Ascending aorta (tissue), 2 donors: ENCODE measurements around the gene SERGEF. TPM values are rescaled to one million over a fixed set of nuclear protein-coding genes. Genes with fewer than 3 reads are reported as not detected.

Experiments
- DNase-seq, 2 donors: peaks; one replicate each; pipeline ENCODE4 v3.0.0-alpha.2; 2019; ENCODE audit warnings: low spot score in 2 of 2
- H3K27ac ChIP-seq, 2 donors: fragments of 200-600 bp; sonication (generic); one replicate each; pipeline ENCODE4 v1.5.1; 2016 to 2017; ENCODE audit warnings: mild to moderate bottlenecking in 1 of 2
- H3K27me3 ChIP-seq: fragments of 200-600 bp; sonication (generic); one replicate; pipeline ENCODE4 v1.5.1; 2017
- H3K36me3 ChIP-seq, 2 donors: fragments of 200-600 bp; sonication (generic); one replicate each; pipeline ENCODE4 v1.5.1; 2016
- H3K4me1 ChIP-seq, 2 donors: fragments of 200-600 bp; sonication (generic); one replicate each; pipeline ENCODE4 v1.5.1; 2016 to 2017; ENCODE audit warnings: mild to moderate bottlenecking in 1 of 2
- H3K4me3 ChIP-seq, 2 donors: fragments of 200-600 bp; sonication (generic); one replicate each; pipeline ENCODE4 v1.5.1; 2016 to 2017; ENCODE audit warnings: mild to moderate bottlenecking in 1 of 2
- H3K9me3 ChIP-seq, 2 donors: fragments of 200-600 bp; sonication (generic); one replicate each; pipeline ENCODE4 v1.5.1; 2016
- intact Hi-C: fragments of 100-400 bp; cut with DNase I; formaldehyde crosslinking; loops from one replicate; pipeline ENCODE4 v1.15.1; 2023
- total RNA-seq: library from RNA; depleted of rRNA; stranded (reverse); fragments of >200 nt; gene quantifications from one replicate; pipeline ENCODE4 v1.1.0, GENCODE V29; 2016
- TF ChIP-seq, protein P1 (sequence below), 3 experiments: fragments of 200-600 bp in 2 of 3; fragments of 450-650 bp in 1 of 3; sonication (generic) in 2 of 3; IDR thresholded peaks; one replicate each; pipeline ENCODE4 v1.5.1; 2016 to 2019; ENCODE audit warnings: antibody characterized with exemption in 3 of 3, mild to moderate bottlenecking in 1 of 3, moderate library complexity in 1 of 3

The SERGEF gene
- total RNA-seq, 1 donor from 2014 or later = 13.6 TPM

DNA sequence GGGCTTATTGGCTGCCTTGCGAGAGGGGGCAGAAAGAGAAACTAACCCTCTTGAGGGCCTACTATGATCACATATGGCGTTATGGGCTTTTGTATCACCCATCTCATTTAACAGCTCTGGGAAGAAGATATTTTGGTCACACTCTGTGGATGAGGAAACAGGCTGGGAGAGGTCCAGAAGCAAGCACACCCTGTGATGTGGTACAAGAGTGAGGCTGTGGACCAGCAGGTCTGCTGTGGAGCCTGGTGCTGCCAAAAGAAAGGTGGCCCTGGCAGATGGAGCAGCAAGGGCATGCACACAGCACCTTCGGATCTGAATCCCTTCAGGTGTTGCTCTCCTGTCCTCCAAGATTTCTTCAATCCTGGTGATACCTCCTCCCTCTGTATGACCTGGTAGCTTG lies 214.1 kb downstream of the SERGEF start:
- no peaks in the 10 kb centered on the region for H3K36me3 ChIP-seq
- H3K9me3 ChIP-seq = no peaks in the 10 kb centered on the region
- no peak overlapping the region for H3K27ac ChIP-seq
- no peaks in the 10 kb centered on the region for H3K4me1 ChIP-seq
- DNase-seq = no peak
- no peaks in the 10 kb centered on the region for H3K27me3 ChIP-seq
- TF ChIP-seq, protein P1, sequence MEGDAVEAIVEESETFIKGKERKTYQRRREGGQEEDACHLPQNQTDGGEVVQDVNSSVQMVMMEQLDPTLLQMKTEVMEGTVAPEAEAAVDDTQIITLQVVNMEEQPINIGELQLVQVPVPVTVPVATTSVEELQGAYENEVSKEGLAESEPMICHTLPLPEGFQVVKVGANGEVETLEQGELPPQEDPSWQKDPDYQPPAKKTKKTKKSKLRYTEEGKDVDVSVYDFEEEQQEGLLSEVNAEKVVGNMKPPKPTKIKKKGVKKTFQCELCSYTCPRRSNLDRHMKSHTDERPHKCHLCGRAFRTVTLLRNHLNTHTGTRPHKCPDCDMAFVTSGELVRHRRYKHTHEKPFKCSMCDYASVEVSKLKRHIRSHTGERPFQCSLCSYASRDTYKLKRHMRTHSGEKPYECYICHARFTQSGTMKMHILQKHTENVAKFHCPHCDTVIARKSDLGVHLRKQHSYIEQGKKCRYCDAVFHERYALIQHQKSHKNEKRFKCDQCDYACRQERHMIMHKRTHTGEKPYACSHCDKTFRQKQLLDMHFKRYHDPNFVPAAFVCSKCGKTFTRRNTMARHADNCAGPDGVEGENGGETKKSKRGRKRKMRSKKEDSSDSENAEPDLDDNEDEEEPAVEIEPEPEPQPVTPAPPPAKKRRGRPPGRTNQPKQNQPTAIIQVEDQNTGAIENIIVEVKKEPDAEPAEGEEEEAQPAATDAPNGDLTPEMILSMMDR (IDR thresholded peaks at IDR 0.05) = no peak
- intact Hi-C loops = no loop called here
- no peak overlapping the region for H3K4me3 ChIP-seq

DNA sequence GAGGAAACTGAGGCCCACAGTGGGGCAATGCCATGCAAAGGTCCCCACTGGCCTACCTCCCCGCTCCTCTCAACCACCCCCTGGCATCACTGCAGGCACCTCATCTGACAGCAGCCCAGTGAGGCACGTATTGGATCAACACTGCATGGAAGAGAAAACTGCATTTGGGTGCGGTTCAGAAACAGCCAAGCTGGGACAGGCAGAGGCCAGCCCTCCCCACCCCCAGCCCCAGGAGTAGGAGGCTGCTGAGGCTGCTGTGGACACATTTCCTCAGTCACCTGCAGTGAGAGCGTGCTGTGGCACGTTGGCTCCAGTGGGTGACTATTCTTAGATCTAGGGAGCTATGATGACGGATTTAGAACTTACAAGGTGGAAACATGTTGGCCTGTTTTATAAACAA lies 214.6 kb downstream of the SERGEF start:
- Histone ChIP-seq H3K27me3 (no peaks in the 10 kb centered on the region), H3K27ac (no peak overlapping the region), H3K4me3 (no peak overlapping the region), H3K4me1 (no peaks in the 10 kb centered on the region), H3K9me3 (no peaks in the 10 kb centered on the region), H3K36me3 (no peaks in the 10 kb centered on the region)
- no peak for DNase-seq
- TF ChIP-seq, protein P1 (IDR thresholded peaks at IDR 0.05) = no peak
- intact Hi-C loops = no loop called here

DNA sequence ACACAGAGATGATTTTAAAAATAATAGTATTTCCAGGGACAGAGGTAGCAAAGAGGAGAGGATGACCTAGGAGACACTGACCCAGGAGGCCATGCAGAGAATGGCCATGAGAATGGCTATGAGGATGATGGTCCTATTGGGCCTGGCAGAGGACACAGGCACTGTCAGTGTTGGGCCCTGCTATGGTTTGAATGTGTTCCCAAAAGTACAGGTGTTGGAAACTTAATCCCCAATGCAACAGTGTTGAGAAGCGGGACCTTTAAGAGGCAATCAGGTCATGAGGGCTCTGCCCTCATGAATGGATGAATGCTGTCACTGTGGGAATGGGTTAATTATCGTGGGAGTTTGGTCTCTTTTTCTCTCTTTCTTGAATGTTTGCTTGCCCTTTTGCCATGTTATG lies 216.7 kb downstream of the SERGEF start:
- H3K4me1 ChIP-seq = no peaks in the 10 kb centered on the region
- intact Hi-C loops = no loop called here
- DNase-seq = no peak

DNA sequence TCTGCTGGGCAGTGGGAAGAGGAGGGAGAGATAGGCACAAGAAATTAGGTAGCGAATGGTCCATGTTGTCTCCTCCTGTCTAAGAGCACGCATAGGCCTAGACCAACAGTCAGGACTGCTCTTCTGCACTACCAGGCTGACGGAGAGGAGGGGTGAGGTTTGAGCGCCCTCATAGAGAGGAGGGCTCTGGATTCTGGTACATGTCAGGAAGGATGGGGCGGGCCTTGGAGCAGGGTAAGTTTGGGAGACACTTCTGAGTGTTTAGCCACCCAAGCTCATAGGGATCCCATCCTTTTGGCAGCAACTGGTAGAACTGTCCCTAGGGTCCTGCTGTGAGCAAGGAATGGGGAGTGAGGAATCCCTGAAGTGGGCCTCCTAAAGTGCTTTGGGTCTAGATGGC lies 217.9 kb downstream of the SERGEF start:
- no peak for DNase-seq
- Histone ChIP-seq H3K4me3 (no peak overlapping the region), H3K27me3 (no peaks in the 10 kb centered on the region), H3K9me3 (no peaks in the 10 kb centered on the region), H3K36me3 (no peaks in the 10 kb centered on the region), H3K27ac (no peak overlapping the region), H3K4me1 (no peaks in the 10 kb centered on the region)
- intact Hi-C loops = no loop called here
- TF ChIP-seq, protein P1 (IDR thresholded peaks at IDR 0.05) = no peak

More for the DNA sequence above, 216.7 kb downstream of the SERGEF start:
- Histone ChIP-seq H3K27me3 (no peaks in the 10 kb centered on the region), H3K4me3 (no peak overlapping the region), H3K9me3 (no peaks in the 10 kb centered on the region), H3K36me3 (no peaks in the 10 kb centered on the region), H3K27ac (no peak overlapping the region)
- TF ChIP-seq, protein P1 (IDR thresholded peaks at IDR 0.05) = no peak

DNA sequence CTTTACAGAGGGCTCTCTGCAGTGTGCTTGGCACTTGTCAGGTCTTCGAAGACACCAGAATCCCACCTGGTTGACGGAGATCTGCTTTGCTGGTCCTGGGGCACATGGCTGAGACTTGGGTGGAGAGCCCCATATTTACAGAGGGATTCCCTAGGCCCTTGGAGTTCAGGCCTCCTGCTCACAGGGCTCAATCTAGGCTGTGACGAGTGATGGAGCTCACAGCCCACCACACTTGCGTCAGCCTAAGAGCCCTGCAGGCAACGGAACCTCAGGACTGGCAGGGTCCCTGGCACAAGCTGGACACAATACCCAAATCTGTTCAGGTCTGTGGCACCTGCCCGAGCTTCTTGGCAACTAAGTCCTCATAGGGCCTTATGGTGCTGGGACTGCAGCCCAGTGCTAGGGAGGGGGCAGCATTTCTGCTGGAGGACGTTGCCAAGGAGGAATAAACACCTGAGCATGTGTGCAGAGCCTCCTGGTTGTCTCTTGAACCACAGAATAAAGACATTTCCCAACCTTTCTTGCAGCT lies 219.1 kb downstream of the SERGEF start:
- no peak for DNase-seq
- Histone ChIP-seq H3K4me3 (no peak overlapping the region), H3K36me3 (no peaks in the 10 kb centered on the region), H3K9me3 (no peaks in the 10 kb centered on the region), H3K27ac (no peak overlapping the region), H3K4me1 (no peaks in the 10 kb centered on the region), H3K27me3 (no peaks in the 10 kb centered on the region)
- TF ChIP-seq, protein P1 (IDR thresholded peaks at IDR 0.05) = no peak
- intact Hi-C loops = no loop called here

DNA sequence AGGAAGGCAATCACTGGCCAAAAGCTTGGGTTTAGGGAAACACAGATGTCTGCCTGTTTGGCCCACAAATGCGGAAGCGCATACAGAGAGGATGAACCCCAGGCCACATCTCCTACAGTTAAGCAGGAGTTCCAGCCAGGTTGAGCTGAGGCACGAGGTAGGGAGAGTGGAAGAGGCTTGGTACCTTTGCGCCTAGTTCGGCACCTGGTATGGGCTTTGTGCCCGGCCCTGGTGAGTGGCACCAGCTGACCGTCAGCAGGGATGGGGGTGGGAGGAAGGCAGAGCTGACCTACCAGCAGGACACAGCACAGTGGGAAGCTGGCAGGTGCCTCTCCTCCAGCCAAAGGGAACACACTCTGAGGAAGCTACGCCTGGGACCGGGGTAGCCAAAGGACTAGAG lies 220.7 kb downstream of the SERGEF start:
- Histone ChIP-seq H3K36me3 (no peaks in the 10 kb centered on the region), H3K4me3 (no peak overlapping the region), H3K4me1 (no peaks in the 10 kb centered on the region), H3K27ac (no peak overlapping the region), H3K27me3 (no peaks in the 10 kb centered on the region), H3K9me3 (no peaks in the 10 kb centered on the region)
- TF ChIP-seq, protein P1 (IDR thresholded peaks at IDR 0.05) = no peak
- intact Hi-C loops = no loop called here
- DNase-seq = no peak
